Ecto neural progenitor cell (in vitro differentiated cells): Measurements from ENCODE around the gene PINK1.

Source experiments
- DNase-seq: peaks from one replicate; pipeline ENCODE4 v3.0.0-alpha.2; 2018; ENCODE audit warnings: low spot score

PINK1 gene

GRCh38 chr1:20682571-20683236 lies 49.4 kb downstream of the PINK1 start:
- no peak for DNase-seq

GRCh38 chr1:20683614-20684013 lies 50.4 kb downstream of the PINK1 start:
- no peak for DNase-seq

GRCh38 chr1:20684050-20684620 lies 50.9 kb downstream of the PINK1 start:
- no peak for DNase-seq

GRCh38 chr1:20684651-20685050 lies 51.4 kb downstream of the PINK1 start:
- DNase-seq = no peak

- no peak for DNase-seq
Observed at GRCh38 chr1:20685099-20685662, 51.9 kb downstream of the PINK1 start.

- no peak for DNase-seq
Observed at GRCh38 chr1:20685741-20686140, 52.5 kb downstream of the PINK1 start.

GRCh38 chr1:20686883-20687725 lies 53.8 kb downstream of the PINK1 start:
- no peak for DNase-seq

GRCh38 chr1:20689645-20690056 lies 56.4 kb downstream of the PINK1 start:
- no peak for DNase-seq

GRCh38 chr1:20691872-20692271 lies 58.6 kb downstream of the PINK1 start:
- no peak for DNase-seq

- no peak for DNase-seq
Observed at GRCh38 chr1:20693623-20694022, 60.4 kb downstream of the PINK1 start.

- DNase-seq = no peak
Observed at GRCh38 chr1:20695515-20695914, 62.3 kb downstream of the PINK1 start.

- DNase-seq = peak; percentile 94
Observed at GRCh38 chr1:20696397-20697333, 63.4 kb downstream of the PINK1 start.

GRCh38 chr1:20697563-20697962 lies 64.3 kb downstream of the PINK1 start:
- no peak for DNase-seq

GRCh38 chr1:20698195-20698910 lies 65.1 kb downstream of the PINK1 start:
- no peak for DNase-seq

GRCh38 chr1:20699558-20699957 lies 66.3 kb downstream of the PINK1 start:
- DNase-seq = no peak

GRCh38 chr1:20700636-20701215 lies 67.5 kb downstream of the PINK1 start:
- DNase-seq = no peak
